Tibial artery (tissue), 4 donors: ENCODE data around the gene HSPA2.
A peak's percentile ranks its signal among the peaks of the same experiment; 100 is the strongest.

Experiments
- DNase-seq, 2 donors: peaks; one replicate each; pipeline ENCODE4 v3.0.0-alpha.2; 2019
- H3K27ac ChIP-seq, 2 donors: fragments of 200-600 bp; sonication (generic) in 1 of 2; 1 replicate in 1 of 2; 2 replicates in 1 of 2; pipeline ENCODE4 v1.5.1; 2018 to 2019; ENCODE audit warnings: mild to moderate bottlenecking in 1 of 2
- H3K27me3 ChIP-seq, 2 donors: fragments of 200-600 bp; sonication (generic) in 1 of 2; one replicate each; pipeline versions ENCODE4 v1.5.1 to v1.6.0; 2016 to 2019
- H3K36me3 ChIP-seq, 3 donors: fragments of 200-600 bp; sonication (generic) in 2 of 3; one replicate each; pipeline ENCODE4 v1.5.1; 2016 to 2019; ENCODE audit warnings: mild to moderate bottlenecking in 2 of 3
- H3K4me1 ChIP-seq, 4 donors: fragments of 200-600 bp; sonication (generic) in 2 of 4; 1 replicate in 3 of 4; 2 replicates in 1 of 4; pipeline ENCODE4 v1.5.1; 2016 to 2019
- H3K4me3 ChIP-seq, 2 donors: fragments of 200-600 bp; sonication (generic) in 1 of 2; 1 replicate in 1 of 2; 2 replicates in 1 of 2; pipeline ENCODE4 v1.5.1; 2018 to 2019; ENCODE audit warnings: mild to moderate bottlenecking in 2 of 2
- H3K9me3 ChIP-seq, 3 donors: fragments of 200-600 bp; sonication (generic) in 1 of 3; one replicate each; pipeline ENCODE4 v1.5.1; 2016 to 2019
- intact Hi-C: fragments of 100-400 bp; cut with DNase I; formaldehyde crosslinking; loops from one replicate; pipeline ENCODE4 v1.15.0; 2023; ENCODE audit warnings: low total_unique reads
- TF ChIP-seq, protein P1 (sequence below), 2 experiments: fragments of 200-600 bp in 1 of 2; fragments of 450-650 bp in 1 of 2; IDR thresholded peaks; one replicate each; pipeline ENCODE4 v1.5.1; 2017 to 2019; ENCODE audit warnings: antibody characterized with exemption in 2 of 2, mild to moderate bottlenecking in 1 of 2, moderate library complexity in 1 of 2

HSPA2 gene

DNA sequence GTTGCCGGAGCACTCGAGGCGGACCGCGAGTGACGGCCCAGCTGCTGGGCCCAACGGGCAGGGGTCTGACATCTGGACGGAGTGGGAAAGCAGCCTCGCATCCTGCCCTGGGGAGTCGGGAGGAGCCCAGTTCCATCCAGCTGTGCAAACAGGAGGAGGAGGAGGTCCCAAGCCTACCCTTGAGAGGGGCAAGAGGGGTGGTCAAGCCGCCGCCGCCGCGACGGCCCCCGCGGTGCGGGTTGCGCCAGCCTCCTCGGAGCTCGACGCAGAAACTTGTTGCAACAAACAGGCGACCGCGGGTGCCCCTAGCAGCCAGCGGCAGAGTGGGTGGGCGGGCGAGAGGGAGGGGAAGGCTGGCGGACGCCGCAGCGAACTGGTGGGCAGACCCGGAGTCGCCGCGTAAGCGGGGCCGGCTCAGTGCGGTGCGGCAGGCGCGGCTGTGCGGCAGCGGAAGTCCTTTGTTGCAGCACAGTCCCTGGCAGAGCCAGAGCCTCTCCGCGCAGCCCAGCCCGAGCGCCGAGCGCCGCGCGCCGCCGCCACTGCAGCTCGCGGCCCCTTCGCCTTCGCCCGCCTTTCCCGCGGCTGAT is 36.1 kb upstream of the HSPA2 start, which contains the start of gene ZBTB1:
Gene ZBTB1 (plus strand): TSS at position 461 of the 587 bp plus-strand sequence. CDS start 16,735 bp downstream, outside the sequence.
- Histone ChIP-seq H3K4me1 (peaks cover 0 to 67% (median 37%) of the 10 kb centered on the region in 4 donors), H3K27me3 (no peaks in the 10 kb centered on the region), H3K4me3 (peak within 1 kb of the TSS; percentile 68 to 92), H3K36me3 (no peaks in the 10 kb centered on the region), H3K9me3 (no peaks in the 10 kb centered on the region), H3K27ac (peak within 1 kb of the TSS; percentile 95 to 98)
- intact Hi-C loops: loop anchor here (5.0 kb wide), 1 partner anchor 258 kb away; no protein-coding TSS in a partner anchor
- peak; percentile 85 to 93 for DNase-seq
- TF ChIP-seq, protein P1, sequence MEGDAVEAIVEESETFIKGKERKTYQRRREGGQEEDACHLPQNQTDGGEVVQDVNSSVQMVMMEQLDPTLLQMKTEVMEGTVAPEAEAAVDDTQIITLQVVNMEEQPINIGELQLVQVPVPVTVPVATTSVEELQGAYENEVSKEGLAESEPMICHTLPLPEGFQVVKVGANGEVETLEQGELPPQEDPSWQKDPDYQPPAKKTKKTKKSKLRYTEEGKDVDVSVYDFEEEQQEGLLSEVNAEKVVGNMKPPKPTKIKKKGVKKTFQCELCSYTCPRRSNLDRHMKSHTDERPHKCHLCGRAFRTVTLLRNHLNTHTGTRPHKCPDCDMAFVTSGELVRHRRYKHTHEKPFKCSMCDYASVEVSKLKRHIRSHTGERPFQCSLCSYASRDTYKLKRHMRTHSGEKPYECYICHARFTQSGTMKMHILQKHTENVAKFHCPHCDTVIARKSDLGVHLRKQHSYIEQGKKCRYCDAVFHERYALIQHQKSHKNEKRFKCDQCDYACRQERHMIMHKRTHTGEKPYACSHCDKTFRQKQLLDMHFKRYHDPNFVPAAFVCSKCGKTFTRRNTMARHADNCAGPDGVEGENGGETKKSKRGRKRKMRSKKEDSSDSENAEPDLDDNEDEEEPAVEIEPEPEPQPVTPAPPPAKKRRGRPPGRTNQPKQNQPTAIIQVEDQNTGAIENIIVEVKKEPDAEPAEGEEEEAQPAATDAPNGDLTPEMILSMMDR (IDR thresholded peaks at IDR 0.05): no peak

DNA sequence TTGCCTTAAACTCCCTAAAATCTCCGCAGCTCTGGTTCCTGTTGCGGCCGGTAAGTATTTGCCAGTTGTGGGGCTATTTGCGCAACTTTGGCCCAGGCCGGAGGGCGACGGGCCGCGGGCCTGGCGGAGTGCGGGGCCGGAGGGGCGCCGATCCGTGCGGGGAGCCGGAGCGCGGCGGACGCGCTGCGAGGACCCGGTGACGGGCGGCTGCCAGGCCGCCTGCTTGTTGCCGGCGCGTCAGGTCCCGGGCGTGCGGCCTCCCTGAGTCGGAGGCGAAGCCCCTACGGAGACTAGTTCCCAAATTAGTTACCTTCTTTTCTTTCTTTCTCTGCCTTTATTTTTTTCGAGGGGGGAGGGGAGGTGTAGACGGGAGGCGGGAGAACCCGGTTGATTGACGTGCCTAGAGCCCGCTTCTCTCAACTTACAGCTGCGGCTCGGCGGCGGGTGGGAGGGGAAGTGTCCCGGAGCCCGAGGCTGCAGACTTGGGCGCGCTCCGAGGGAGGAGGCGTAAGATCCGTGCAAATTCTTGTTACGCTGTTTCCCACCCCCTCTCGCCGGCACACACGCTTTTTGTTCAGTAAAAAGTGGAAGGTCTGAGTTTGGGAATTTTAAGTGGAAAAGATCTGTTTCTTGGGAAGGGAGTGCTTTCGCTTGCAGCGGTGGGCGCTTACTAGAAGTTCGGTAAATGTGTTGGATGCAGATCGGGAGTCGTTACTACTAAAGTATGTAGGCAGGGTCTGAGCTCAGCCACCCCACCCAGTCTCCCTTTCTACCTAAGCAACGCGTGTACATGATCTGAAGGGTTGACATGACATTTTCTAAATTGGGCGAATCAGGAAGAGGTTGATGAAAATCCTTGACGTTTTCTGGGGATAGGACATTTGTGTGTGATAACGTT is 35.4 kb upstream of the HSPA2 start:
- H3K27me3 ChIP-seq: no peaks in the 10 kb centered on the region
- no peaks in the 10 kb centered on the region for H3K9me3 ChIP-seq
- peak; percentile 91 to 95 for DNase-seq
- H3K36me3 ChIP-seq: no peaks in the 10 kb centered on the region
- intact Hi-C loops: loop anchor here (5.0 kb wide), 1 partner anchor 257 kb away; no protein-coding TSS in a partner anchor
- peak overlapping the region; percentile 68 to 92 for H3K4me3 ChIP-seq
- TF ChIP-seq, protein P1 (IDR thresholded peaks at IDR 0.05): no peak
- peak overlapping the region; percentile 95 to 98 for H3K27ac ChIP-seq
- peaks cover 0 to 62% (median 35%) of the 10 kb centered on the region in 4 donors for H3K4me1 ChIP-seq

DNA sequence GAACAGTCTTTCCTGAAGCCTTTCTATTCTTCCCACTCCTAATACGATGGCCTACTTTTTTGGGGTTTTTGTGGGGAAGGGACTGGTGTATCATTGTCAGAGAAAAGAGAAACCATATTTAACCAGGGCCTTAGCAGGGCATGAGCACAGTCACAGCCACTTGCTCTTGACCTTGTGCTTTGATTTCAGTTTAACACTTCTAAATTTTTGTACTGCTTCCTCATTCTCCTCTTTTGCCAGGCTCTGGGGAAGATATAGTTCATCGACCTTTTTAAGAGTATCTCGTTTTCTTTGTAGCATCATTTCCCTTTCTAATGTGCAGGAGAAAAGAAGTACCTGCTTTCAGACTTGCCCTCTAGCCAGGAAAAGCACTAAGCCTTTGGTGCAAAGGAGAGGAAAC is 33.8 kb upstream of the HSPA2 start:
- TF ChIP-seq, protein P1 (IDR thresholded peaks at IDR 0.05): no peak
- Histone ChIP-seq H3K27me3 (no peaks in the 10 kb centered on the region), H3K9me3 (no peaks in the 10 kb centered on the region), H3K4me3 (peak overlapping the region; percentile 68 to 92), H3K4me1 (peaks cover 0 to 62% (median 31%) of the 10 kb centered on the region in 4 donors), H3K27ac (peak overlapping the region in 1 of 2 donors; percentile 98), H3K36me3 (no peaks in the 10 kb centered on the region)
- intact Hi-C loops: no loop called here
- DNase-seq: no peak

DNA sequence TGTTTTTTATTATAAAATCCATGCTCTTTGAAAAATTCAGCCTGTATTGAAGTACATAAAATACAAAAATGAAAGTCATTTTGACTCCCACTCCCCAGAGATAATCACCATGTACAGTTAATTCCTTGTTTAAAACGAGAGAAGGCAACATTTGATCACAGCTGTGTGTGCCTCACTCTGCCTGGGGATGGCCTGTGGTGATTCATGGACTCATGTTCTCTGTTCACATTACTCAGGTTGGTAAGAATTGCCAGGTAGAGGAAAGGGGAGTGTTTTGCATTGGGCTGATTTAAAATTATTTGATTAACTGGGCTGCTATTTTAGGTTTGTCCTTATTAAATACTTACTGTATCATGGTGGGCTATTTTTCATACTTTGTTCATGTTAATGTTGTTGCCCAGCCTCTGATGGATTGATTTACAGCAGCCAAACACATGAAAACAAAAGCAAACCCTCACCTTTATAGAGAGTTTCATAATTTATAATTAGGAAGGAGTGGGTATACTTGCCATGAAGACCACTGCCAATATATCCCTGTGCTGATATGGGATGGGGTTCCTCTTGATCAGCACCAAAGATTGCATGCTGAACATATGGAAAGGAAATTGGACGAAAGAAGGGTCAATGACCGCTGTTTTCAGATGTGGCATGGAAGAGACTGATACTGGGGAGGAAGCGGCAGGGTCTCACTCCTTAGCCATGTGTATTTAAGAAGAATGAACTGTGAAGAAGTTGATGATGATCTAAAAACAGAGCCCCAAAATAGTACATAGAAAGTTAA is 33.0 kb upstream of the HSPA2 start:
- no peak for DNase-seq
- H3K9me3 ChIP-seq: no peaks in the 10 kb centered on the region
- TF ChIP-seq, protein P1 (IDR thresholded peaks at IDR 0.05): no peak
- peaks cover 0 to 62% (median 26%) of the 10 kb centered on the region in 4 donors for H3K4me1 ChIP-seq
- no peaks in the 10 kb centered on the region for H3K27me3 ChIP-seq
- H3K4me3 ChIP-seq: no peak overlapping the region
- intact Hi-C loops: no loop called here
- no peaks in the 10 kb centered on the region for H3K36me3 ChIP-seq
- no peak overlapping the region for H3K27ac ChIP-seq

DNA sequence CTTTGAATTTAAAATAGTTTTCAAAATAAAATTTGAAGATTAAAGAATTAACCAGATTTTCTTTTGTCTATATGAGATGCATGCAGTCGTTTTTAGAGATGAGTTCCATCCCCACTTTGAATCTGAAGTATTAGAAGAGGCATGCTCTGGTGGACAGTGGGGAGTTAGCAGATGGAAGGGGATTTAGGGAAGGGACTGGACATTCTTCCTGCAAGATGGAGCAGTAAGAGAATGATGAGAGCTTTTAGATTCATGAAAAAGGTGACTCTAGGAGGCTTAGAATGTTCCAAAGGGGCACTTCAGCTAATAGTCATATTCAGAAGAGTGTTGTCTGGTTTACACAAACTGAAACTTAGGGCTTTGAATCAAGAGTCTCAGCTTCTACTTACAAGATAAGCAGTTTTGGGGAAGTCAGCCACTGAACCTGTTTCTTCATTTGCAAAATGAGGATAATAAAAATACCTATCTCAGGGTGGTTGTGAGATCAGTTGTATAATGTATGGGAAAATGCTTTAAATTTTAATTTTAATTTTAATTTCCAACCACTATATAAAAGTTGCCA is 32.2 kb upstream of the HSPA2 start:
- no peak overlapping the region for H3K27ac ChIP-seq
- peaks cover 0 to 67% (median 26%) of the 10 kb centered on the region in 4 donors for H3K4me1 ChIP-seq
- H3K4me3 ChIP-seq: no peak overlapping the region
- intact Hi-C loops: no loop called here
- H3K9me3 ChIP-seq: no peaks in the 10 kb centered on the region
- TF ChIP-seq, protein P1 (IDR thresholded peaks at IDR 0.05): no peak
- DNase-seq: no peak
- no peaks in the 10 kb centered on the region for H3K36me3 ChIP-seq
- no peaks in the 10 kb centered on the region for H3K27me3 ChIP-seq
